Measurements from ENCODE around the gene SERPINA9. TPM values are rescaled to one million over a fixed set of nuclear protein-coding genes. Genes with fewer than 3 reads are reported as not detected.
A peak's percentile ranks its signal among the peaks of the same experiment; 100 is the strongest.
"Not testable (repeated sequence)": the region's sequence is repeated elsewhere in the genome, so short reads cannot be mapped to it uniquely, and the experiment has no call there.

Gene SERPINA9
- total RNA-seq, 6 experiments from 2014 or later = not detected

DNA sequence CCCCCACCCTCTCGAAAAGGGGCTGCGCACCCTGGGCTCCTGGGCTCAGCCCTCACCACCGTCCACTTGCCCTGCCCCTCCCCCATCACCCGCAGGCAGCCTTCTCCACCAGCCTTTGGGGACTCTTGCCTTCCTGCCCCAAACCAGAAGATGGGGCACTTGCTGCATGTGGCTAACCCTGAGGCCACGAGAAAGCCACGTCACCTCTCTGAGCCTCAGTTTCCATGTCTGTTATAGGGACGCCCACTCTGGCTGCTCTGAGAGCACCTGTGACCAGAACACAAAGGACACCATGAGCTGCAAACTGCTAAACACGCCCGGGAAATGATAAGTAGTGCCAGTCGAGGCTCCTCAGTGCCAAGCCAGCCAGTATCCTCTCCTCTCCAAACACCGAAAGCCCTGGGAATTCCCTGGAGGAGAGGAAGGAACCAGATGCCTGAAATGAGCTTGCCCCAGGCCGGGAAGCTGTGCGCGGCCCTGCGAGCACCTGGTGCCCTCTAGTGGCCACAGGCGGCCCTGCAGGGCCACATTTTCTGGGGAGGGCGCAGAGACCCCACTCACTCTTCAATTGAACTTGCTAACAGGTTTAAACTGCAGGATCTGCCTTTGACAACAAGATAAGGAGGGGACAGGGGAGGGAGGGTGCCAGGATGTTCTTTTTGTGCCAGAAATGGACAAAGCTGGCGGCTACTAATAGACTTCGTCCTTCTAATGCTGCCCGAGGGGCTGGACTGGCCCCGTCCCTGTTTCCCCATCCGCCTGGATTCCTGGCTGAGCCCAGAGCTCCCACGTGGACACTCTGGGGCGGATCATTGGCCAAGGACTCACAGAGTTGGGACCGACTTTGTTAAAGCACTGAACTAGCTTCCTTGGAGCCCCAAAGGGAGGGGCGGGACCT lies 10.2 kb upstream of the SERPINA9 start:
- H3K27ac Mint-ChIP-seq = no peak overlapping the region
- peaks cover 2% of the 10 kb centered on the region for H3K27me3 Mint-ChIP-seq (ENCODE audit: insufficient read depth)
- H3K9me3 Mint-ChIP-seq = no peaks in the 10 kb centered on the region; the same call in 1 of the 2 replicates
- H3K4me3 Mint-ChIP-seq = no peak overlapping the region
- H3K4me1 Mint-ChIP-seq (ENCODE audit: low read depth) = no peaks in the 10 kb centered on the region
- TF ChIP-seq, protein P1, sequence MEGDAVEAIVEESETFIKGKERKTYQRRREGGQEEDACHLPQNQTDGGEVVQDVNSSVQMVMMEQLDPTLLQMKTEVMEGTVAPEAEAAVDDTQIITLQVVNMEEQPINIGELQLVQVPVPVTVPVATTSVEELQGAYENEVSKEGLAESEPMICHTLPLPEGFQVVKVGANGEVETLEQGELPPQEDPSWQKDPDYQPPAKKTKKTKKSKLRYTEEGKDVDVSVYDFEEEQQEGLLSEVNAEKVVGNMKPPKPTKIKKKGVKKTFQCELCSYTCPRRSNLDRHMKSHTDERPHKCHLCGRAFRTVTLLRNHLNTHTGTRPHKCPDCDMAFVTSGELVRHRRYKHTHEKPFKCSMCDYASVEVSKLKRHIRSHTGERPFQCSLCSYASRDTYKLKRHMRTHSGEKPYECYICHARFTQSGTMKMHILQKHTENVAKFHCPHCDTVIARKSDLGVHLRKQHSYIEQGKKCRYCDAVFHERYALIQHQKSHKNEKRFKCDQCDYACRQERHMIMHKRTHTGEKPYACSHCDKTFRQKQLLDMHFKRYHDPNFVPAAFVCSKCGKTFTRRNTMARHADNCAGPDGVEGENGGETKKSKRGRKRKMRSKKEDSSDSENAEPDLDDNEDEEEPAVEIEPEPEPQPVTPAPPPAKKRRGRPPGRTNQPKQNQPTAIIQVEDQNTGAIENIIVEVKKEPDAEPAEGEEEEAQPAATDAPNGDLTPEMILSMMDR (IDR thresholded peaks at IDR 0.05) = peak; percentile 93
- no peaks in the 10 kb centered on the region for H3K36me3 Mint-ChIP-seq (ENCODE audit: low read depth)
- DNase-seq = no peak

DNA sequence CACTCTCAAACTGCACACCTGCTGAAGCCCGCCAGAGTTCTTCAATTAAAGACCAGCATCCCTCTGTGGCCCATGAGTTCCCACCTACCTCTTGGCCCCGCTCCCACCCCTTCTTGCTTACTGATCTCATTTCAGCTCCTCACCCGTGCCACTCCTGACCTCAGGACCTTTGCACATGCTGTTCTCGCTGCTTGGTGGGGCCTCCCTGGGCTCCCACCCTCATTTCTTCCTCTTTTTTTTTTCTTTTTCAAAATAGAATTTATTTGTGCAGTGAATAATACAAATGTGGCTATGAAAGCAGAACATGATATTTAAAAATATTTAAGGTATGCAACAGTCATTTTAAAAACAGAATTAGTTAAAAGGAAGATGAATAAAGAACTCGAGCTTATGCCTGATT lies 8.5 kb upstream of the SERPINA9 start:
- TF ChIP-seq, protein P1 (IDR thresholded peaks at IDR 0.05) = no peak
- Mint-ChIP-seq H3K9me3 (no peaks in the 10 kb centered on the region; the same call in 1 of the 2 replicates), H3K4me3 (no peak overlapping the region), H3K4me1 (ENCODE audit: low read depth) (no peaks in the 10 kb centered on the region), H3K27ac (no peak overlapping the region), H3K36me3 (ENCODE audit: low read depth) (no peaks in the 10 kb centered on the region), H3K27me3 (ENCODE audit: insufficient read depth) (peaks cover 2% of the 10 kb centered on the region)
- no peak for DNase-seq

DNA sequence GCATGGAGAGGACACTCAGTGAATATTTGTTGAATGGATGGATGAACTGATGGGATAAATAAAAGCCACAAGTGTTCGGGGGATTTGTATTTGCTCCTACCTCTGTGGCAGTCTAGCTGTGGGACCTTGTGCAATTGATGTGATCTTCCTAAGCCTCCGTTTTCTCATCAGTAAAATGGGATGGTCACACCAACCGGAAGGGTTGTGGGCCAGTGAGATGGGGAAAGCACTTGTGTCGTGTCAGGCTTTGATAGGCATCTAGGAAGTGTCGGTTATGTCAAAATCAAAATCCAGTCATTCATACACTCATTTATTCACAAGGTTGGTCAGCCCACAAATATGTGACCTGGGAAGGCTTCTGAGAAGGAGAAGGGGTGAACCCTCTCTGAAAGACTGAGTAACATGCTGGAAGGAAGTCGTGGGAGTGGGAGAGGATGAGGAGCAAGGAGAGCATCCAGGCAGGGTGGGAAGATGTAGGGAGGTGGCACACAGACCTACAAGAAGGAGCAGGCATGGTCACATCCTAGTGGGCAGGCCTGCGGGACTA lies 7.8 kb upstream of the SERPINA9 start:
- Mint-ChIP-seq H3K4me1 (ENCODE audit: low read depth) (no peaks in the 10 kb centered on the region), H3K4me3 (no peak overlapping the region), H3K9me3 (peaks cover 5% of the 10 kb centered on the region), H3K36me3 (ENCODE audit: low read depth) (0 out of 2 replicates have a peak, but pooled peaks cover 3% of the 10 kb centered on the region), H3K27ac (no peak overlapping the region), H3K27me3 (ENCODE audit: insufficient read depth) (peaks cover 2% of the 10 kb centered on the region)
- DNase-seq = no peak
- TF ChIP-seq, protein P1 (IDR thresholded peaks at IDR 0.05) = no peak

DNA sequence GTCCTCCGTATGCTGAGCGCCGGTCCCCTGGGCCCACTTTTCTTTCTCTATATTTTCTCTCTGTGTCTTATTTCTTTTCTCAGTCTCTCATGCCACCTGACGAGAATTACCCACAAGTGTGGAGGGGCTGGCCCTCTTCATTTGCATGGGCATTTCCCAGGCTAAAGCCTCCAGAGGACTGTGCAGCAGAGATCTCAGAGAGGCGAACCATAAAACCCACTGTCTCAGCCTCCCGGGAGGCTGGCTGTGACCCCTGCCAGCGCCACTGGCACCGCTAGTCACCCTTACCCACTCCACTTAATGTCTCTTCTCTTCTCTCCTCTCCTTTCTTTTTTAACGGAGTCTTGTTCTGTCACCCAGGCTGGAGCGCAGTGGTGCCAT lies 7.1 kb upstream of the SERPINA9 start:
- Mint-ChIP-seq H3K9me3 (peaks cover 12% of the 10 kb centered on the region), H3K4me3 (no peak overlapping the region), H3K36me3 (ENCODE audit: low read depth) (0 out of 2 replicates have a peak, but pooled peaks cover 5% of the 10 kb centered on the region), H3K4me1 (ENCODE audit: low read depth) (no peaks in the 10 kb centered on the region), H3K27me3 (ENCODE audit: insufficient read depth) (peaks cover 2% of the 10 kb centered on the region), H3K27ac (no peak overlapping the region)
- DNase-seq = no peak
- TF ChIP-seq, protein P1 (IDR thresholded peaks at IDR 0.05) = no peak

DNA sequence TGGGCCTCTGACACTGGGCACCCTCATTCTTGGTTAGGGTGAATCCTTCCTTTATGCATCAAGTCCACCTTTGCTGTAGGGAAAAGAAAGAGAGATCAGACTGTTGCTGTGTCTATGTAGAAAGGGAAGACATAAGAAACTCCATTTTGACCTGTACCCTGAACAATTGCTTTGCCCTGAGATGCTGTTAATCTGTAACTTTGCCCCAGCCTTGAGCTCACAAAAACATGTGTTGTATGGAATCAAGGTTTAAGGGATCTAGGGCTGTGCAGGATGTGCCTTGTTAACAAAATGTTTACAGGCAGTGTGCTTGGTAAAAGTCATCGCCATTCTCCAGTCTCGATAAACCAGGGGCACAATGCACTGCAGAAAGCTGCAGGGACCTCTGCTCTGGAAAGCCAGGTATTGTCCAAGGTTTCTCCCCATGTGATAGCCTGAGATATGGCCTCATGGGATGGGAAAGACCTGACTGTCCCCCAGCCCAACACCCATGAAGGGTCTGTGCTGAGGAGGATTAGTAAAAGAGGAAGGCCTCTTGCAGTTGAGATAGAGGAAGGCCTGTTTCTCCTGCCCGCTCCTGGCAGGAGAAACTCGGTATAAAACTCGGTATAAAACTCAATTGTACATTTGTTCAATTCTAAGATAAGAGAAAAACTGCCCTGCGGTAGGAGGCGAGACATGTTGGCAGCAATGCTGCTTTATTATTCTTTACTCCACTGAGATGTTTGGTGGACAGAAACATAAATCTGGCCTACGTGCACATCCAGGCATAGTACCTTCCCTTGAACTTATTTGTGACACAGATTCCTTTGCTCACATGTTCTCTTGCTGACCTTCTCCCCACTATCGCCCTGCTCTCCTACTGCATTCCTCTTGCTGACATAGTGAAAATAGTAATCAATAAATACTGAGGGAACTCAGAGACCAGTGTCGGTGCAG lies 6.4 kb upstream of the SERPINA9 start:
- H3K27me3 Mint-ChIP-seq (ENCODE audit: insufficient read depth); H3K36me3 Mint-ChIP-seq (ENCODE audit: low read depth); H3K27ac Mint-ChIP-seq; DNase-seq; H3K4me1 Mint-ChIP-seq (ENCODE audit: low read depth); H3K4me3 Mint-ChIP-seq: not testable (repeated sequence)
- peaks cover 15% of the 10 kb centered on the region for H3K9me3 Mint-ChIP-seq
